Measurements from ENCODE around the gene CLCN3. TPM values are rescaled to one million over a fixed set of nuclear protein-coding genes. Genes with fewer than 3 reads are reported as not detected.

The CLCN3 gene
- polyA plus RNA-seq, 3 donors: 5.3 to 7.8 (median 5.4) TPM

- TF ChIP-seq, protein P1, sequence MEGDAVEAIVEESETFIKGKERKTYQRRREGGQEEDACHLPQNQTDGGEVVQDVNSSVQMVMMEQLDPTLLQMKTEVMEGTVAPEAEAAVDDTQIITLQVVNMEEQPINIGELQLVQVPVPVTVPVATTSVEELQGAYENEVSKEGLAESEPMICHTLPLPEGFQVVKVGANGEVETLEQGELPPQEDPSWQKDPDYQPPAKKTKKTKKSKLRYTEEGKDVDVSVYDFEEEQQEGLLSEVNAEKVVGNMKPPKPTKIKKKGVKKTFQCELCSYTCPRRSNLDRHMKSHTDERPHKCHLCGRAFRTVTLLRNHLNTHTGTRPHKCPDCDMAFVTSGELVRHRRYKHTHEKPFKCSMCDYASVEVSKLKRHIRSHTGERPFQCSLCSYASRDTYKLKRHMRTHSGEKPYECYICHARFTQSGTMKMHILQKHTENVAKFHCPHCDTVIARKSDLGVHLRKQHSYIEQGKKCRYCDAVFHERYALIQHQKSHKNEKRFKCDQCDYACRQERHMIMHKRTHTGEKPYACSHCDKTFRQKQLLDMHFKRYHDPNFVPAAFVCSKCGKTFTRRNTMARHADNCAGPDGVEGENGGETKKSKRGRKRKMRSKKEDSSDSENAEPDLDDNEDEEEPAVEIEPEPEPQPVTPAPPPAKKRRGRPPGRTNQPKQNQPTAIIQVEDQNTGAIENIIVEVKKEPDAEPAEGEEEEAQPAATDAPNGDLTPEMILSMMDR (IDR thresholded peaks at IDR 0.05): no peak
- Histone ChIP-seq H2AFZ (ENCODE audit: insufficient read depth, low read depth, low read length, poor library complexity, severe bottlenecking) (no peak overlapping the region), H3K27me3 (ENCODE audit: control insufficient read depth in 2 of 2, insufficient read depth in 2 of 2, low read length in 2 of 2) (no peaks in the 10 kb centered on the region), H3K9ac (ENCODE audit: insufficient read depth, low read length, poor library complexity, severe bottlenecking) (no peak overlapping the region), H3K4me3 (replicated peaks in 1 of 3; ENCODE audit: low read depth in 2 of 3, low read length in 3 of 3) (no peak overlapping the region), H4K20me1 (ENCODE audit: insufficient read depth, low read length) (no peaks in the 10 kb centered on the region), H3K4me1 (ENCODE audit: control insufficient read depth in 1 of 2, insufficient read depth in 2 of 2, low read length in 2 of 2) (no peaks in the 10 kb centered on the region), H3K27ac (ENCODE audit: low read depth in 1 of 2, low read length in 2 of 2) (no peak overlapping the region), H3K36me3 (replicated peaks in 1 of 2; ENCODE audit: control insufficient read depth in 1 of 2, insufficient read depth in 2 of 2, low read length in 2 of 2) (peaks cover 14 to 71% of the 10 kb centered on the region in 2 donors), H3K9me3 (replicated peaks in 1 of 2; ENCODE audit: control insufficient read depth in 1 of 2, insufficient read depth in 1 of 2, low read length in 2 of 2) (no peaks in the 10 kb centered on the region), H3K79me2 (ENCODE audit: insufficient read depth, low read length) (no peaks in the 10 kb centered on the region), H3K4me2 (replicated peaks; ENCODE audit: extremely low read depth, low read length, poor library complexity, severe bottlenecking) (no peak overlapping the region)
- Mint-ChIP-seq H3K36me3 (peaks cover 48 to 61% of the 10 kb centered on the region in 2 donors), H3K4me3 (no peak overlapping the region), H3K27me3 (ENCODE audit: low read depth in 3 of 3) (no peaks in the 10 kb centered on the region), H3K9me3 (no peaks in the 10 kb centered on the region), H3K4me1 (no peaks in the 10 kb centered on the region), H3K27ac (no peak overlapping the region)
- DNase-seq: no peak
- intact Hi-C loops (cut with micrococcal nuclease): no loop called here
- WGBS (ENCODE audit: insufficient coverage): 100% methylated on average over 1 of the region's 1 CpG
Observed at GRCh38 chr4:169689681-169690080, 69.3 kb downstream of the CLCN3 start.

DNA sequence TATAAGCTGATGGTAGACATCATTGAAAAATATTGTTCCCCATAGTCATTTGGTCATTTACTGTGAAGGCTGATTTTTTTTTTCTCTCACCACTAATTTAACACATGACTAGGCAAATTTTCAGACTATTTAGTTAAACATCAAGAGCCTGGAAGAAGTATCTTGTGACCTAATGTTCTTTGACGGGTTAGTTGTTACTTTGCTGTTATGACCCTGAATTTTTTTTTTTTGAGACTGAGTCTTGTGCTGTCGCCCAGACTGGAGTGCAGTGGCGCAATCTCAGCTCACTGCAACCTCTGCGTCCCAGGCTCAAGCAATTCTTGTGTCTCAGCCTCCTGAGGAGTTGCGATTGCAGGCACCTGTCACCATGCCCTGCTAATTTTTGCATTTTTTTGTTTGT lies 70.4 kb downstream of the CLCN3 start:
- TF ChIP-seq, protein P1 (IDR thresholded peaks at IDR 0.05): no peak
- H3K9me3 ChIP-seq (replicated peaks in 1 of 2; ENCODE audit: control insufficient read depth in 1 of 2, insufficient read depth in 1 of 2, low read length in 2 of 2): no peaks in the 10 kb centered on the region
- H3K4me1 Mint-ChIP-seq: no peaks in the 10 kb centered on the region
- no peak overlapping the region for H3K9ac ChIP-seq (ENCODE audit: insufficient read depth, low read length, poor library complexity, severe bottlenecking)
- peaks cover 15 to 68% of the 10 kb centered on the region in 2 donors for H3K36me3 ChIP-seq (replicated peaks in 1 of 2; ENCODE audit: control insufficient read depth in 1 of 2, insufficient read depth in 2 of 2, low read length in 2 of 2)
- H3K27me3 Mint-ChIP-seq (ENCODE audit: low read depth in 3 of 3): no peaks in the 10 kb centered on the region
- 96% methylated on average over 4 of the region's 5 CpGs for WGBS (ENCODE audit: insufficient coverage)
- H3K4me1 ChIP-seq (ENCODE audit: control insufficient read depth in 1 of 2, insufficient read depth in 2 of 2, low read length in 2 of 2): no peaks in the 10 kb centered on the region
- DNase-seq: no peak
- no peak overlapping the region for H3K4me3 Mint-ChIP-seq
- H3K4me3 ChIP-seq (replicated peaks in 1 of 3; ENCODE audit: low read depth in 2 of 3, low read length in 3 of 3): no peak overlapping the region
- no peaks in the 10 kb centered on the region for H4K20me1 ChIP-seq (ENCODE audit: insufficient read depth, low read length)
- H3K36me3 Mint-ChIP-seq: peaks cover 43 to 58% of the 10 kb centered on the region in 2 donors
- no peak overlapping the region for H3K27ac ChIP-seq (ENCODE audit: low read depth in 1 of 2, low read length in 2 of 2)
- no peak overlapping the region for H3K4me2 ChIP-seq (replicated peaks; ENCODE audit: extremely low read depth, low read length, poor library complexity, severe bottlenecking)
- intact Hi-C loops (cut with micrococcal nuclease): no loop called here
- H2AFZ ChIP-seq (ENCODE audit: insufficient read depth, low read depth, low read length, poor library complexity, severe bottlenecking): no peak overlapping the region
- H3K9me3 Mint-ChIP-seq: no peaks in the 10 kb centered on the region
- no peaks in the 10 kb centered on the region for H3K27me3 ChIP-seq (ENCODE audit: control insufficient read depth in 2 of 2, insufficient read depth in 2 of 2, low read length in 2 of 2)
- no peaks in the 10 kb centered on the region for H3K79me2 ChIP-seq (ENCODE audit: insufficient read depth, low read length)
- H3K27ac Mint-ChIP-seq: peak overlapping the region in 1 of 7 donors; percentile 78

All from CD14-positive monocyte (primary cell).